Measurements from ENCODE around the gene CD70.
"Not testable (repeated sequence)": the region's sequence is repeated elsewhere in the genome, so short reads cannot be mapped to it uniquely, and the experiment has no call there.

CD70 gene

GRCh38 chr19:6610934-6611852 is 20.2 kb upstream of the CD70 start:
- H3K27me3 ChIP-seq (ENCODE audit: insufficient read depth, low read length) = no peaks in the 10 kb centered on the region
- no peaks in the 10 kb centered on the region for H3K4me1 ChIP-seq (ENCODE audit: insufficient read depth, low read length)
- H3K27ac ChIP-seq (ENCODE audit: low read depth, low read length) = no peak overlapping the region
- peaks cover 32% of the 10 kb centered on the region for H3K9me3 ChIP-seq (ENCODE audit: insufficient read depth, low read depth, low read length)
- WGBS = 56% methylated on average over 5 of the region's 7 CpGs
- no peaks in the 10 kb centered on the region for H3K36me3 ChIP-seq (ENCODE audit: insufficient read depth, low read length)
- no peak overlapping the region for H3K9ac ChIP-seq (ENCODE audit: low read depth, low read length)
- H3K4me3 ChIP-seq (ENCODE audit: low read length) = no peak overlapping the region

- no peaks in the 10 kb centered on the region for H3K4me1 ChIP-seq (ENCODE audit: insufficient read depth, low read length)
- no peak overlapping the region for H3K4me3 ChIP-seq (ENCODE audit: low read length)
- H3K27me3 ChIP-seq (ENCODE audit: insufficient read depth, low read length) = no peaks in the 10 kb centered on the region
- 74% methylated on average over 5 of the region's 5 CpGs for WGBS
- H3K9me3 ChIP-seq (ENCODE audit: insufficient read depth, low read depth, low read length) = peaks cover 33% of the 10 kb centered on the region
- H3K27ac ChIP-seq (ENCODE audit: low read depth, low read length) = no peak overlapping the region
- H3K9ac ChIP-seq (ENCODE audit: low read depth, low read length) = no peak overlapping the region
- no peaks in the 10 kb centered on the region for H3K36me3 ChIP-seq (ENCODE audit: insufficient read depth, low read length)
Measured at GRCh38 chr19:6608940-6609339, 18.0 kb upstream of the CD70 start.

- H3K36me3 ChIP-seq (ENCODE audit: insufficient read depth, low read length); H3K4me3 ChIP-seq (ENCODE audit: low read length); H3K4me1 ChIP-seq (ENCODE audit: insufficient read depth, low read length); H3K27ac ChIP-seq (ENCODE audit: low read depth, low read length); H3K9ac ChIP-seq (ENCODE audit: low read depth, low read length); H3K27me3 ChIP-seq (ENCODE audit: insufficient read depth, low read length): not testable (repeated sequence)
- WGBS = 85% methylated on average over 9 of the region's 9 CpGs
- H3K9me3 ChIP-seq (ENCODE audit: insufficient read depth, low read depth, low read length) = peaks cover 25% of the 10 kb centered on the region; the same call in 1 of the 2 replicates
Measured at GRCh38 chr19:6608146-6608545, 17.2 kb upstream of the CD70 start.

GRCh38 chr19:6606276-6607070 is 15.5 kb upstream of the CD70 start:
- H3K9me3 ChIP-seq (ENCODE audit: insufficient read depth, low read depth, low read length) = peaks cover 28% of the 10 kb centered on the region; the same call in 1 of the 2 replicates
- H3K36me3 ChIP-seq (ENCODE audit: insufficient read depth, low read length); H3K9ac ChIP-seq (ENCODE audit: low read depth, low read length); H3K27ac ChIP-seq (ENCODE audit: low read depth, low read length); H3K4me3 ChIP-seq (ENCODE audit: low read length); H3K27me3 ChIP-seq (ENCODE audit: insufficient read depth, low read length); H3K4me1 ChIP-seq (ENCODE audit: insufficient read depth, low read length): not testable (repeated sequence)
- 89% methylated on average over 11 of the region's 11 CpGs for WGBS

GRCh38 chr19:6604906-6605305 is 14.0 kb upstream of the CD70 start:
- H3K36me3 ChIP-seq (ENCODE audit: insufficient read depth, low read length) = no peaks in the 10 kb centered on the region
- no peaks in the 10 kb centered on the region for H3K4me1 ChIP-seq (ENCODE audit: insufficient read depth, low read length)
- no peak overlapping the region for H3K27ac ChIP-seq (ENCODE audit: low read depth, low read length)
- no peak overlapping the region for H3K9ac ChIP-seq (ENCODE audit: low read depth, low read length)
- H3K9me3 ChIP-seq (ENCODE audit: insufficient read depth, low read depth, low read length) = peaks cover 22% of the 10 kb centered on the region; the same call in 1 of the 2 replicates
- H3K4me3 ChIP-seq (ENCODE audit: low read length) = no peak overlapping the region
- no peaks in the 10 kb centered on the region for H3K27me3 ChIP-seq (ENCODE audit: insufficient read depth, low read length)
- 85% methylated on average over 10 of the region's 11 CpGs for WGBS

- Histone ChIP-seq H3K27me3 (ENCODE audit: insufficient read depth, low read length) (no peaks in the 10 kb centered on the region), H3K9ac (ENCODE audit: low read depth, low read length) (no peak overlapping the region), H3K9me3 (ENCODE audit: insufficient read depth, low read depth, low read length) (peaks cover 20% of the 10 kb centered on the region; the same call in 1 of the 2 replicates), H3K36me3 (ENCODE audit: insufficient read depth, low read length) (no peaks in the 10 kb centered on the region), H3K27ac (ENCODE audit: low read depth, low read length) (no peak overlapping the region), H3K4me1 (ENCODE audit: insufficient read depth, low read length) (no peaks in the 10 kb centered on the region), H3K4me3 (ENCODE audit: low read length) (no peak overlapping the region)
- WGBS = 83% methylated on average over 5 of the region's 5 CpGs
Measured at GRCh38 chr19:6602729-6603114, 11.8 kb upstream of the CD70 start.

- 88% methylated on average over 15 of the region's 15 CpGs for WGBS
- not testable (repeated sequence) for H3K36me3 ChIP-seq (ENCODE audit: insufficient read depth, low read length); H3K27me3 ChIP-seq (ENCODE audit: insufficient read depth, low read length); H3K4me1 ChIP-seq (ENCODE audit: insufficient read depth, low read length); H3K27ac ChIP-seq (ENCODE audit: low read depth, low read length); H3K9ac ChIP-seq (ENCODE audit: low read depth, low read length); H3K4me3 ChIP-seq (ENCODE audit: low read length)
- H3K9me3 ChIP-seq (ENCODE audit: insufficient read depth, low read depth, low read length) = peaks cover 25% of the 10 kb centered on the region; the same call in 1 of the 2 replicates
Measured at GRCh38 chr19:6601537-6602052, 10.6 kb upstream of the CD70 start.

GRCh38 chr19:6600951-6601536 is 10.1 kb upstream of the CD70 start:
- not testable (repeated sequence) for H3K36me3 ChIP-seq (ENCODE audit: insufficient read depth, low read length); H3K27me3 ChIP-seq (ENCODE audit: insufficient read depth, low read length); H3K27ac ChIP-seq (ENCODE audit: low read depth, low read length); H3K4me3 ChIP-seq (ENCODE audit: low read length); H3K9ac ChIP-seq (ENCODE audit: low read depth, low read length); H3K4me1 ChIP-seq (ENCODE audit: insufficient read depth, low read length)
- H3K9me3 ChIP-seq (ENCODE audit: insufficient read depth, low read depth, low read length) = peaks cover 29% of the 10 kb centered on the region; the same call in 1 of the 2 replicates
- WGBS = 85% methylated on average over 9 of the region's 10 CpGs

GRCh38 chr19:6599866-6600454 is 9.0 kb upstream of the CD70 start:
- H3K4me3 ChIP-seq (ENCODE audit: low read length) = no peak overlapping the region
- H3K9ac ChIP-seq (ENCODE audit: low read depth, low read length) = no peak overlapping the region
- H3K27me3 ChIP-seq (ENCODE audit: insufficient read depth, low read length) = no peaks in the 10 kb centered on the region
- WGBS = 82% methylated on average over 8 of the region's 8 CpGs
- no peaks in the 10 kb centered on the region for H3K36me3 ChIP-seq (ENCODE audit: insufficient read depth, low read length)
- H3K4me1 ChIP-seq (ENCODE audit: insufficient read depth, low read length) = no peaks in the 10 kb centered on the region
- H3K9me3 ChIP-seq (ENCODE audit: insufficient read depth, low read depth, low read length) = peaks cover 32% of the 10 kb centered on the region
- H3K27ac ChIP-seq (ENCODE audit: low read depth, low read length) = no peak overlapping the region

GRCh38 chr19:6598254-6598892 is 7.4 kb upstream of the CD70 start:
- H3K4me3 ChIP-seq (ENCODE audit: low read length); H3K36me3 ChIP-seq (ENCODE audit: insufficient read depth, low read length); H3K27ac ChIP-seq (ENCODE audit: low read depth, low read length); H3K9ac ChIP-seq (ENCODE audit: low read depth, low read length); H3K4me1 ChIP-seq (ENCODE audit: insufficient read depth, low read length); H3K27me3 ChIP-seq (ENCODE audit: insufficient read depth, low read length): not testable (repeated sequence)
- WGBS = 81% methylated on average over 5 of the region's 6 CpGs
- peaks cover 28% of the 10 kb centered on the region for H3K9me3 ChIP-seq (ENCODE audit: insufficient read depth, low read depth, low read length)

Measured in HUES64 (cell line).